Uterus (tissue), 2 donors: Measurements from ENCODE around the gene COL8A1.

ENCODE experiments used
- CTCF ChIP-seq, 4 experiments: fragments of 200-600 bp in 2 of 4; fragments of 450-650 bp in 2 of 4; sonication (generic) in 2 of 4; IDR thresholded peaks; one replicate each; pipeline ENCODE4 v1.5.1; 2016 to 2019; ENCODE audit warnings: antibody characterized with exemption in 4 of 4, mild to moderate bottlenecking in 2 of 4, moderate library complexity in 1 of 4
- POLR2A ChIP-seq, 2 donors: fragments of 450-650 bp; IDR thresholded peaks; one replicate each; pipeline ENCODE4 v1.6.1; 2016; ENCODE audit warnings: antibody characterized with exemption in 2 of 2, mild to moderate bottlenecking in 1 of 2, moderate library complexity in 1 of 2

GRCh38 chr3:99817437-99818240 is 179.2 kb downstream of the COL8A1 start, which contains the start of gene CMSS1:
- TF ChIP-seq CTCF (IDR thresholded peaks at IDR 0.05) = peak in 3 of 4 experiments; percentile 12 to 40 (median 38)
- peak; percentile 65 to 73 for TF ChIP-seq POLR2A (IDR thresholded peaks at IDR 0.05)
